Measurements from ENCODE around the gene ORMDL3.
"Not testable (repeated sequence)": the region's sequence is repeated elsewhere in the genome, so short reads cannot be mapped to it uniquely, and the experiment has no call there.

The ORMDL3 gene

DNA sequence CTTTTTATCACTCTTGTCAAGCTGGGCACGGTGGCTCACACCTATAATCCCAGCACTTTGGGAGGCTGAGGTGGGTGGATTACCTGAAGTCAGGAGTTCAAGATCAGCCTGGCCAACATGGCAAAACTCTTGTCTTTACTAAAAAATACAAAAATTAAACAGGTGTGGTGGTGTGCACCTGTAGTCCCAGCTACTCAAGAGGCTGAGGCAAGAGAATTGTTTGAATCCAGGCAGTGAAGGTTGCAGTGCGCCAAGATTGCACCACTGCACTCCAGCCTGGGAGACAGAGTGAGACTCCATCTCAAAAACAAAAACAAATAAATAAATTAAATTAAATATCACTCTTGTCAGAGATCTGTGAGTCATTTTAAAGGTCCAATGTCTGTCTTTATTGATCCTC is 25.4 kb downstream of the ORMDL3 start:
- H3K4me3 ChIP-seq, H3K27ac ChIP-seq: not testable (repeated sequence)

DNA sequence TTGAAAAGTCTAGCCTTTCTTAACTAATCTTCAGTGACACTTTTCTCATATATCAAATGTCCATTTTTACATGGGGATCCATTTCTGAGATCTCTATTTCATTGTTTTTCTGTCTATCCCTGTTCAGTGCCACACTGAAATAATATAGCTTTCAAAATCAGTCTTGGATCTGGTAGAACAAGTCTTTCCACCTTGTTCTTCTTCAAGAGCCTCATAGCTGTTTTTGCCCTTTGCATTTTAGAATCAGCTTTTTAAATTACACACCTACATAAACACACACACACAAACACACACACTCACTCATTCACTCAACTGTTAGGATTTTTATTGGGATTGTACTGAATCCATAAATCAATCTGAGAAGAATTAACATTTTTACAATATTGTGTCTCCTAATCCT is 28.2 kb downstream of the ORMDL3 start:
- H3K4me3 ChIP-seq = no peak overlapping the region
- no peak overlapping the region for H3K27ac ChIP-seq

DNA sequence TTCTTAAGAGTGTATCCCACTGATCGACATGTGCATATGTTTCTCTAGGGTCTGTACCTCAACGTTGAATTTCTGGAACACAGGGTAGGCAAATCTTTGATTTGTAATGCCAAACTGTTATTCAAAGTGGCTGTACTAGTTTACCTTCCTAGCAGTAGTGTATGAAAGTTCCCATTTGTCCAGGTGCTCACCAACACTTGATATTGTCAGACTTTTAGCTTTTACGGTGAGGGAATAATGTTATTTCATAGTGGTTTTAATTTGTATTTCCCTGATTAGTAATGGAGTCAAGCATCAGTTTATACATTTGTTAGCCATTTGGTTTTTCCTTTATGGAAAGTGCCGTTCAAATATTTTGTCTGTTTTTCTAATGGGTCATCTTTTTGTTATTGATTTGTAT is 29.3 kb downstream of the ORMDL3 start:
- H3K27ac ChIP-seq = no peak overlapping the region
- H3K4me3 ChIP-seq = no peak overlapping the region

DNA sequence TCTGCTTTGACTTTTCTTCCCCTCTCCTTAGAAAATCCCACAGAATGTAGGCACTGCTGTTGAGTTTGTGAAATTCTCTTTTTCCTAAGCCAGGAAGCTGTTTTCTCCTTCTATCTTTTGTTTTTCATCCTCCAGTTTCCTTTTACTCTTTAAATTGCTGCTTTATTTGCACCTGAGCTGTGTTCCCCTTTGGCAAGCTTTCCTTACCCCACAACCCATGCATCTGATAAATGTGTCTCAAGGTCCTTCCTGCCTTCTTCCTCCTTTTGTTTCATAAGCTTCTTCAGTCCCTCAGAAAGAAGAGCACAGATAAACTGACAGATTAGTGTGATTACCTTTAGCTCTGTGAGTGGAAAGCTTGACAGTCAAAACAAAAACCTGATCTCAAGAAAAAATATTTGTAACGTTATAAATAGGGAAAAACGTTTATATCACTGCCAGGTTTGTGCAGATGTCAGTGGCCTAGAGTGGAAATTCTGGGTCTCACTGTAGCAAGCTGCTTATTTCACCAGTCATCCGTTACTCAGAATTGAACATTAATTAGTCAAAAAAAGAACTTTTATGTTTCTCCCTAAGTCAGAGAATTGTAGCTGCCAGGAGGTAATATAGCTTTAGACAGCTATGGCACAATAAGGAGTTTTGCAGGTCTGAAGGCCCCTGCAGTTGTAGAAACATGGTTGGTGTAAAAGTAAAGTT is 32.6 kb downstream of the ORMDL3 start:
- no peak overlapping the region for H3K27ac ChIP-seq
- no peak overlapping the region for H3K4me3 ChIP-seq

DNA sequence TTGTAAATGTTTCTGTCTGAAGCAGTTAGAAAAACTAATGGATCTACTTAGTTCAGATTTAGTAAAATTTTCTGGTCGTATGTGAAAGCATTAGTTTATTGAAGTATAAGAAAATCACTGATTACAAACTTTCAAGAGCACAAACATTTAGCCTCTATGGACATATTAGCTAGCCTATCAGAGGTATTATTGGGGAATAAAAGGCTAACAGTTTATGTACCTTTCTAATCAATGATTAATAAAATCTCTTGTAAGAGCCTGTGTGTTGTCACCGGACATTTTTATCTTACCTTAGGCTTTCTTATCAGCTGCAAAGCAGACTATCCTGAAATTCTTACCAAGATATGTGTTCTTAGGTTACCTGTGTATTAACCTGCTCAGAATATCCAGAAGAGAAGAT is 38.2 kb downstream of the ORMDL3 start:
- Histone ChIP-seq H3K4me3 (no peak overlapping the region), H3K27ac (no peak overlapping the region)

DNA sequence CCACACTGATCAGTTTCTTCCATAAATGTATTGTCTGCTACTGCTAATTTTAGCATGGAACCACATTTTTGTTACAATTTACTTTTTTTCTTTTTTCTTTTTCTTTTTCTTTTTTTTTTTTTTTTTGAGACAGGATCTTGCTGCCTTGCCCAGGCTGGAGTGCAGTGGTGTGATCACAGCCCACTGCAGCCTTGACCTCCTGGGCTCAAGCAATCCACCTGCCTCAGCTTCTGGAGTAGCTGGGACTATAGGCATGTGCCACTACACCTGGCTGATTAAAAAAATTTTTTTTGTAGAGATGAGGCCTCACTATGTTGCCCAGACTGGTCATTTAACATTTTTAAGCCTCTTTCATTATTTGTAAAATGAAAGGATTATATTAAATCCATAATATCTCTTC is 40.3 kb downstream of the ORMDL3 start:
- Histone ChIP-seq H3K4me3 (no peak overlapping the region), H3K27ac (no peak overlapping the region)

DNA sequence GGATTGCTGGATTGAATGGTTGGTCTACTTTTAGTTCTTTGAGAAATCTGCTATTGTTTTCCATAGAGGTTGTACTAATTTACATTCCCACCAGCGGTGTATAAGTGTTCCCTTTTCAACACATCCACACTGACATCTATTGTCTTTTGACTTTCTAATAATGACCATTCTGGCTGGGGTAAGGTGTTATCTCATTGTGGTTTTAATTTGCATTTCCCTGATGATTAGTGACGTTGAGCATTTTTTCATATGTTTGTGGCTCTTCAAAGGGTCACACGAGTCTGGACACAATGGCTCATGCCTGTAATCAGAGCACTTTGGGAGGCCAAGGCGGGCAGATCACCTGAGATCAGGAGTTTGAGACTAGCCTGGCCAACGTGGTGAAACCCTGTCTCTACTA is 41.3 kb downstream of the ORMDL3 start:
- not testable (repeated sequence) for H3K4me3 ChIP-seq, H3K27ac ChIP-seq

DNA sequence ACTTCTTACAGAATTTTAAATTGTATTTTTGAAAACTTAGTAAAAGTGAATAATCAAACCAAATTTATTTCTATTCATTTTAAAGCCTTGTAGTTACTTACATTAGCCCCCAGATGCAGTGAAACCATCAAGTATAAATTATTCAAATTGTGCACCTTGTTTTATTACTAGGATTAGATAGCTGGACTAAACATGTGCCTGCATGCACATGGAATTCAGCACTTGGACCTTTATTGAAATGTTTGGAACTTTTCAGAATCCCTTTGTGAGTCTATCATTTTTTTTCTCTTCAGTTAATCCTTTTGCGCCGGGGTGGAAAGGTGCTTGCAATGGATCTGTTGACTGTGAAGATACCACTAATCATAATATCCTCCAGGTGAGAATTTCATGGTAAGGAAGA is 54.6 kb downstream of the ORMDL3 start:
- no peak overlapping the region for H3K27ac ChIP-seq
- H3K4me3 ChIP-seq = no peak overlapping the region

DNA sequence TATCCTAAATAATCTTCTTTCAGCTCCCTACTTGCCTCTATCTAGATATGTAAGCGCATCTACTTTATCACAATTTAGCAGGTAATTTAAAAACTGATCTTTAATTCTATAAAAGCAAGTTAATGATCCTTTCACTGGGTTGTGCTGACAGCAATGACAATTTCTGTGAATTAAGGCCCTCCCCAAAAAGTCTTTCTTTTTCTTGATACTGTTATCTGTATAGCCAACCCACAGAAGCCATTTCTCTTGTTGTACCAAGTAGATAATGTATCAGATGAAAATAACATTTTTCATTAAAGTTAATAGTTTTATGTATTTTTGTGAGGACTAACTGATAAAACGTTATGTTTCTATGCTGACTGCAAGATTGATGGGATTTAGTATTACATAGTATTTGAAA is 55.6 kb downstream of the ORMDL3 start:
- Histone ChIP-seq H3K4me3 (no peak overlapping the region), H3K27ac (no peak overlapping the region)

Data from skin epidermis (tissue), 12 donors.